ENCODE measurements around the gene ZNF100.
"Not testable (repeated sequence)": the region's sequence is repeated elsewhere in the genome, so short reads cannot be mapped to it uniquely, and the experiment has no call there.

The ZNF100 gene

DNA sequence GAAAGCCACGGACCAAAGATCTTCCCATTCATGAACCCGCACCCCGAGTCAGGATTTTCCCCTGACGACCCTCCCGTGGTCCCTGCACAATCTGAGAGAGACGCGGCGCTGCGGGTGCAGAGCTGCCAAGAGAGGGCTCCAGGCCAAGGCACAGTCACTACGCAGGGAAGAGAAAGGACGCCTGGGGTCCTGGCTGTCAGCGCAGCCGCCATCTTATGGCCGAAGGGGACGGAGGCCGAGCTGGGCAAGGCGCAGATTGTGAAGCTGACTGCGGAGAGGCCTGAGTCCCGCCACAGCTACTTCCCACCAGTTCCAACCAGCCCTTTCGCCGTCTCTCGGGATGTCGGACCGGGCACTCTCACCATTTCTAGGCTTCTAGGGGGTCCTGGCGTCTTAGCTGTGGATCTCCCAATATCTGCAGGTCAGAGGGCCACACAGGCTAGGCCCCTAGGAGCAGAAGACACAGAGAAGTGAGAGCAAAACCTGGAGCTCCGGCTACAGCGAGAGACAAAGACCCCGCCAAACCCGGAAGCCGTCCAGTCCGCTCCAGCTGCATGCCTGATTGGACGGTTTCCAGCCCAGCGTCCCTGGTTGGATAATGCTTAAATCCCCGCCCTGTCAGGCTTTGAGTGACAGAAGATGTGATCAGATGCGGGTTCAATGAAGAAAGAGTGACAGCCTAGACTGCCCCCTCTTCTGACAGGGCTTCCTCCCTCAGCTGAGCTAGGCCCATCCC lies at the start of gene ZNF100:
Gene ZNF100 (minus strand): TSS at position 515 of the 736 bp plus-strand sequence. CDS start 150 bp downstream, at position 365.
- DNase-seq (ENCODE audit: low spot score) = peak; percentile 84

DNA sequence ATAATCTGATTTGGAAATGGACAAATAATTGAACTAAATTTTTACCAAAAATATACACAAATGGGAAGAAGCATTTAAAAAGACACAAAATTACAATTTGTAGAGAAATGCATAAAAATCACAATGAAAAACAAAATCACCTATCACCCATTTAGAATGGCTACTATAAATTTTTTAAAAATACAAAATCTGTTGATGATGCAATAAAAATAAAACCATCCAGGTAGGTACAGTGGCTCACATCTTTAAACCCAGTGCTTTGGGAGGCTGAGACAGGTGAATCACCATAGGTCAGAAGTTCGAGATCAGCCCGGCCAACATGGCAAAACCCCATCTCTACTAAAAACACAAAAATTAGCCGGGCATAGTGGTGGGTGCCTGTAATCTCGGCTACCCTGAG lies 45.1 kb upstream of the ZNF100 start:
- DNase-seq (ENCODE audit: low spot score) = no peak

DNA sequence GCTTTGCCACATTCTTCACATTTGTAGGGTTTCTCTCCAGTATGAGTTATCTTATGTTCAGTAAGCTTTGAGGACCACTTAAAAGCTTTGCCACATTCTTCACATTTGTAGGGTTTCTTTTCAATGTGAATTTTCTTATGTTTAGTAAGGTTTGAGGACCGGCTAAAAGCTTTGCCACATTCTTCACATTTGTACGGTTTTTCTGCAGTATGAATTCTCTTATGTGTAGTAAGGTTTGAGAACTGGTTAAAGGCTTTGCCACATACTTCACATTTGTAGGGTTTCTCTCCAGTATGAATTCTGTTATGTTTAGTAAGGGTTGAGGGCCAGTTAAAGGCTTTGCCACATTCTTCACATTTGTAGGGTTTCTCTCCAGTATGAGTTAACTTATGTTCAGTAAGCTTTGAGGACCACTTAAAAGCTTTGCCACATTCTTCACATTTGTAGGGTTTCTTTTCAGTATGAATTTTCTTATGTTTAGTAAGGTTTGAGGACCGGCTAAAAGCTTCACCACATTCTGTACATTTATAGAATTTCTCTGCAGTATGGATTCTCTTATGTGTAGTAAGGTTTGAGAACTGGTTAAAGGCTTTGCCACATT lies 41.1 kb upstream of the ZNF100 start:
- not testable (repeated sequence) for DNase-seq (ENCODE audit: low spot score)

DNA sequence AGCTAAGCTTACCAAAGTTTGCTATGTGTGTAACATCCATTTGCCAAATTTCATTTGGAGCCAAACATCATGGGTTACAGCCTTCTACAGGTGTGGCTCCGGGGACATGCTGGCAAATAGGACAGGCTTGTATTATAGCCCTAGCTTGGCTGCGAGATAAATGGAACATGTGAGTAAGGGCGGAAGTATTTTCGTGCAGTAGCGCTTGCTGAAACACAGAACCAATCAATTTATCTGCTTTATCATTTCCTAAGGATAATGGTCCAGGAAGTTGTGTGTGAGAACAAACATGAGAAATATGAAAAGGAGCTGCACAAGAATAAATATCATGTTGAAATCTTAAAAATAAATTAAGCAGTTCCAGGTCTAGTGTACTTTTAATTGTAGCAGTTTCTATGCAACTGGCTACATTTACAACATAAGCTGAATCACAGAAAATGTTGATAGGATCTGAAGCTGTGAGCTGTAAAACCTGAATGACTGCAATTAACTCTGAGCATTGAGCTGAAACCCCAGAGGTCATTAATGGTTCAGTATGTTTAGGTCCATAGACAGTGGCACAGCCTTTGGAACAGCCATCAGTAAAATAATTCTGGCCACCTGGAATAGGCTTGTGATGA lies 22.2 kb upstream of the ZNF100 start:
- DNase-seq (ENCODE audit: low spot score) = no peak

DNA sequence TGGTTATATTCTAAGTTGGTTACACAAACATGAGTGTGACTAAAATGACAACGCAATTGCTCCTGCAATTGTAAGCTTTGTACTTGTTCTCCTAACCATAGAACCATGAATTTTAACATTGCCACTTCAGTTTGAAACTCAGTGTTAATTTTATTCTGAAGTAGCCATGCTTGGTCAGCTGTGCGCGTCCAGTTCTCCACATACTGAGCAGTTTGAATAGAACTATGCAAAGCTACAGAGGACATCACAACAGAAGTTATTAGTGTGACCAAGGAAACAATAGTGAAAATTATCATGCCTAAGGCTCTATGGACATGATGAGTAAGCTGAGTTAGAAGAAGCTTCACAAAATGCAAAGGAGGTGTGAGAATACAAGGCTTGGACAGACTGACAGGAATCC lies 19.6 kb upstream of the ZNF100 start:
- DNase-seq (ENCODE audit: low spot score) = no peak

DNA sequence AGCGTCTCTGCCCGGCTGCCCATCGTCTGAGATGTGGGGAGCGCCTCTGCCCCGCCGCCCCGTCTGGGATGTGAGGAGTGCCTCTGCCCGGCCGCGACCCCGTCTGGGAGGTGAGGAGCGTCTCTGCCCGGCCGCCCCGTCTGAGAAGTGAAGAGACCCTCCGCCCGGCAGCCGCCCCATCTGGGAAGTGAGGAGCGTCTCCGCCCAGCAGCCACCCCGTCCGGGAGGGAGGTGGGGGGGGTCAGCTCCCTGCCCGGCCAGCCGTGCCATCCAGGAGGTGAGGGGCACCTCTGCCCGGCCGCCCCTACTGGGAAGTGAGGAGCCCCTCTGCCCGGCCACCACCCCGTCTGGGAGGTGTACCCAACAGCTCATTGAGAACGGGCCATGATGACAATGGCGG lies 8.4 kb upstream of the ZNF100 start:
- not testable (repeated sequence) for DNase-seq (ENCODE audit: low spot score)

DNA sequence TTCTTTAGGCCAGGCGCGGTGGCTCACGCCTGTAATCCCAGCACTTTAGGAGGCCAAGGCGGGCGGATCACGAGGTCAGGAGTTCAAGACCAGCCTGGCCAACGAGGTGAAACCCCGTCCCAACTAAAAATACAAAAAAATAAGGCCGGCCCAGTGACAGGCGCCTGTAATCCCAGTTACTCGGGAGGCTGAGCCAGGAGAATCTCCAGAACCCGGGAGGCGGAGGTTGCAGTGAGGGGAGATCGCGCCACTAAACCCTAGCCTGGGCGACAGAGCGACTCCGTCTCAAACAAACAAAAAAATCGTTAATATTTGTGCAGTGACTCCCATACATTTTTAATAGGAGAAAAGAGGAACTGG lies 694 bp downstream of the ZNF100 start:
- DNase-seq (ENCODE audit: low spot score) = not testable (repeated sequence)

DNA sequence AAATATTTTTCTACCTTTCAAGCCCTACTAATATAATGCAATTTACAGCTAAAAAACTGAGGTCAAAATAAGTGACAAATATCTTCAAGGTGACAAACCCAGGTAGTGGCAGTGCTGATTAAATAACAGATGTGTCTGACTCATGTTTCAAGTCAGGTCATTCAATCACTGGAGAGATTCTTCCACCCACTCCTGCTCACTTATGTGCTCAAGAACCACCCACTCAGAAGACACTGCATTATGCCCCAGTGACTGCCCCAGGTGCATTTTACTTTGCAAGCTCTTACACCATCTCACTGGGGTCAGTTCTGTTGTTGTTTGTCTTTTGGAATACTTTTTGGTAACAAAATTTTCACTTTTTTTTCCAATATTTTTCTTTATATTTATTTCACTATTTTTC lies 2.2 kb downstream of the ZNF100 start:
- DNase-seq (ENCODE audit: low spot score) = no peak

DNA sequence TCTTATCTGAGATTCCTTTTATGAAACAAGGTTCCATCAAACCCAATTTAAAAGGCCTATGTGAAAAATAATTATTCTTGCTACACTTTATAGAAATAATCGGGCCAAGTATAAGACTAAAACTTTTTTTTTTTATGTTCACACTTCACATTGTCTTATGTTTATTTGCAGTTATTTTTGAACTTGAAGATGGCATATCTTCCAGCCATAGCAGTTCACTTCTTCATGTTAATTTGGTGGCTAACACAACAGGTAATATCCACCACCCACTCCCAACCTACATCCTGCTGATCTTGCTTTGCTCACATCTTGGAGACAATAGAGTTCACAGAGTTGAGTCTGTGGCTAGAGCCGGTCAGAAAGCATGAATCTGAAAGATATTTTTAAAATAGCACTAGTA lies 5.8 kb downstream of the ZNF100 start:
- not testable (repeated sequence) for DNase-seq (ENCODE audit: low spot score)

DNA sequence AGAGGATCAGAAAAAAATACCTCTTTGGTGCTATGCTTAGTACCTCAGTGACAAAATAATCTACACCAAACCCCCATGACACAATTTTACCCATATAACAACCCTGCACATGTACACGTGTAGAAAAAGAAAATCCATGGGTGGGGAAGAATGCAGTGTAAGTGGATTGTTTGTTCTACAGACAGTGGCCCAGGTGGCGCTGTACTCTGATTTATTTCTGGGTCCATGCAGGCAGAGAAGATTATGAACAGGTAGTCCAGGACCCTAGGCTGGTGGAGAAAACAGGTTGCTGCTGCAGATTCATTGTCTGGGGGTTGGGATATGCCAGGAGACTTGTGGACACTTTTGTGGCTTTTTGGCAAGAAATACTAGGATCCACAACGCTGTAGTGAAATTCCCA lies 9.1 kb downstream of the ZNF100 start:
- no peak for DNase-seq (ENCODE audit: low spot score)

DNA sequence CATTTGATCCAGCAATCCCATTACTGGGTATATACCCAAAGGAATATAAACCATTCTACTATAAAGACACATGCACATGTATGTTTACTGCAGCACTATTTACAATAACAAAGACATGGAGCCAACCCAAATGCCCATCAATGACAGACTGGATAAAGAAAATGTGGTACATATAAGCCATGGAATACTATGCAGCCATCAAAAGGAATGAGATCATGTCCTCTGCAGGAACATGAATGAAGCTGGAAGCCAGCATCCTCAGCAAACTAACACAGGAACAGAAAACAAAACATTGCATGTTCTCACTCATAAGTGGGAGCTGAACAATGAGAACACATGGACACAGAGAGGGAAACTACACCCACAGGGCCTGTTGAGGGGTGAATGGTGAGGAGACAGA lies 11.8 kb downstream of the ZNF100 start:
- not testable (repeated sequence) for DNase-seq (ENCODE audit: low spot score)

DNA sequence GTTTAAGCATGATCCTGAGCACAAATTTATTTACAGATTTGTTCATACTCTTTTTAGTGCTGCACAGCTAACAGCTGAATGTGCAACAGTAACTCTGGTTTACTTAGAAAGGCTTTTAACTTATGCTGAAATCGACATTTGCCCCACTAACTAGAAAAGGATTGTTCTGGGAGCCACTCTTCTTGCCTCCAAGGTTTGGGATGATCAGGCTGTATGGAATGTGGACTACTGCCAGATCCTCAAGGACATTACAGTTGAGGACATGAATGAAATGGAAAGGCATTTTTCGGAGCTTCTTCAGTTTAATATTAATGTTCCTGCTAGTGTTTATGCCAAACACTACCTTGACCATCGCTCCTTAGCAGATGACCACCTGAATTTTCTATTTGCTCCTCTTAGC lies 16.0 kb downstream of the ZNF100 start:
- DNase-seq (ENCODE audit: low spot score) = peak; percentile 53

DNA sequence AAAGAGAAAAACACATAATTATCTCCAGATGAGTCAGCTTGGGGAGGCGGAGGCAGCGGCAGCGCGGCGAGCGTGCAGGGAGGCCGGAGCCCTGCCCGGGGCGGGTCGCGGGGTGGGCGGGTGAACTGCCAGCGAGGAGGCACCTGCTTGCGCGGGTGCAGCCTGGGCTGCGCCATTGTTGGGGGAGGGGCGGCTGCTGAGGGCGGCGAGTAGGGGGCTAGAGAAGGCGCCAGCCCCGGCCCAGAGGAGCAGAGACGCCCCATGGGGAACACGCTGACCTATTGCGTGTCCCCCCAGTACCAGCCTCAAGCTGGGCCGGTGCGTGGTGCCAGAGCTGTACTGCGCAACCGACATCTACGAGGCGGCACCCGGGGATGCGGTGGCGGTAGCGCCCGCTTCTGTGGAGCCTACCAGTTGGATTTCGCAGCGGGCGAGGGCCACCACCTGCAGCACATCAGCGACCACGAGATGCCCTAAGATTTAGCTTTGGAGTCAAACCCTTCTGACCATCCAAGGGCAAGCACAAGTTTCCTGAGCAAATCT lies 16.7 kb downstream of the ZNF100 start:
- DNase-seq (ENCODE audit: low spot score) = no peak

DNA sequence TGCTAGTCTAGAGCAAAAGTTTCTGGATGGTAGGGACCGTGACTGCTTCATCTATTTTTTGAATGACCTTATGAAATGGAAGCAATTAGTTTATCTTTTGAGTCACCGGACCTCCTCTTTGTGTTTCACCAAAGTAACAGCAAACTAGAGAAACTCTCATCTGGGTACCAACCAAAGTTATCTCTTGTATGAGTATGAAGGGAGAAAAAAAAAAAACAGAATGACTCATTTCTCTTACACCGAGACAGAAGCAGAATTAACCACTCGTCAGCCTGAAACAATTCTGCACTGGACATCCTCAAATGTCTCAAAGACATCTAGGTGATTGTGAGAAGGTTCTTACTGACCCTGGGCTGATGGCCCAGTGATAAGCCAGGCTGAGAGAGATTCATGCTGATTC lies 18.3 kb downstream of the ZNF100 start:
- no peak for DNase-seq (ENCODE audit: low spot score)

DNA sequence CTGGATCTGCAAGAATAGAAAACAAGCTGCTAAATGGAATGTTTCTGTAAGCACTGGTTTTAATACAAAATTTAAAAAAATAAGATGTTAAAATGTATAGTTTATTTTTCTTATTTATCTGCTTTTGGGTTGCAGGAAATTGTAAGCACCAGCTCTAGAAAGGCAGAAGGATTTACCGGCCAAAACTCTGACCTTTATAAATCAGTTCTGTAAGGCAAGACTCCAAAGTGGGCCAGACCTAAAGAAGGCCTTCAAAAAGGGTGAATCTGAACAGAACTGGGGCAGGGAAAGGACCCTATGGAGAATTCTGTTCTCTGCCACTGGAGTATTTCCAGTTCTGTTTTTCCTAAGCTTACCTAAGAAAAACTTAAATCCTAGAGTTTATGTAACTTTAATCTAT lies 19.3 kb downstream of the ZNF100 start:
- no peak for DNase-seq (ENCODE audit: low spot score)

DNA sequence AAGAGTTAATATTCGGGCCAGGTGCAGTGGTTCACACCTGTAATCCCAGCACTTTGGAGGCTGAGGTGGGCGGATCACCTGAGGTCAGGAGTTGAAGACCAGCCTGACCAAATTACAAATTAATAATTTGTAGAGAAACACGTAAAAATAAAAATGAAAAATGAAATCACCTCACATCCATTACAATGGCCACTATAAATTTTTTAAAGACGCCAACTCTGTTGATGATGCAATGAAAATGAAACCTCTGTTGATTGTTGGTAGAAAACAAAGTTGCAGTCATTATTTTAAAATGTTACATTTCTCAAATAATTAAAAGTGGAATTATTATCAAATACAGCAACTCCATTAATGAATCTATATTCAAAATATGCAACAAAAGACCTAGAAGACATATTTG lies 26.8 kb downstream of the ZNF100 start:
- no peak for DNase-seq (ENCODE audit: low spot score)

DNA sequence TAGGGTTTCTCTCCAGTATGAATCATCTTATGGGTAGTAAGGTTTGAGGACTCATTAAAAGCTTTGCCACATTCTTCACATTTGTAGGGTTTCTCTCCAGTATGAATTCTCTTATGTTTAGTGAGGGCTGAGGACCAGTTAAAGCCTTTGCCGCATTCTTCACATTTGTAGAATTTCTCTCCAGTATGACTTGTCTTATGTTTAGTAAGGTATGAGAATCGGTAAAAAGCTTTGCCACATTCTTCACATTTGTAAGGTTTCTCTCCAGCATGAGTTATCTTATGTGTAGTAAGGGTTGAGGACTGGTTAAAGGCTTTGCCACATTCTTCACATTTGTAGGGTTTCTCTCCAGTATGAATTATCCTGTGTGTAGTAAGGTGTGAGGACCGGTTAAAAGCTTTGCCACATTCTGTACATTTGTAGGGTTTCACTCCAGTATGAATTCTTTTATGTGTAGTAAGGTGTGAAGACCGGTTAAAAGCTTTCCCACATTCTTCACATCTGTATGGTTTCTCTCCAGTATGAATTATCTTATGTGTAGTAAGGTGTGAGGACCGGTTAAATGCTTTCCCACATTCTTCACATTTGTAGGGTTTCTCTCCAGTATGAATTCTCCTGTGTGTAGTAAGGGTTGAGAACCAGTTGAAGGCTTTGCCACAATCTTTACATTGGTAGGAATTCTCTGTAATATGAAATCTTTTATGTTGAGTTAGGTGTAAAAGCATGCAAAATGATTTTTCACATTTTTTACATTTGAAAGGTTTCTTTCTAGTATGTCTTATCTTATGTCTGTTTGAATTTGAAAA lies 40.2 kb downstream of the ZNF100 start:
- DNase-seq (ENCODE audit: low spot score) = not testable (repeated sequence)

DNA sequence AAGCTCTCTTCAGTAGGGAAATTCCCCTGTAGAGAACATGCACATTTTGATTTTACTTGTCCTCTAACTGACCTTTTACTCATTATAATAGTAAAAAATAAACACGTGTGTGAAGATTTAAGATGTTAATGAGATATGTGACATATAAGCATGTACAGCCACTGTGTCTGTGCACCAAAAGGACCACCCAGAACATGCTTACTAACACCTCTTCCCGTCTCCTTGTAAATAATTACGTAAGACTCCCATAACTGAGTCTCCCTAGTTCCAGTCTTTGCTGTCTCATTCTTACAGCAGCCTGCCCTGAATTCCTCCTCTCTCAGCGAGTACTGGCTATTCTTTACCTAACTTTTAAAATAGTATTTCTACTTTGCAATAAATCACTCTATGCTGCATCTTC lies 53.6 kb downstream of the ZNF100 start:
- DNase-seq (ENCODE audit: low spot score) = no peak

DNA sequence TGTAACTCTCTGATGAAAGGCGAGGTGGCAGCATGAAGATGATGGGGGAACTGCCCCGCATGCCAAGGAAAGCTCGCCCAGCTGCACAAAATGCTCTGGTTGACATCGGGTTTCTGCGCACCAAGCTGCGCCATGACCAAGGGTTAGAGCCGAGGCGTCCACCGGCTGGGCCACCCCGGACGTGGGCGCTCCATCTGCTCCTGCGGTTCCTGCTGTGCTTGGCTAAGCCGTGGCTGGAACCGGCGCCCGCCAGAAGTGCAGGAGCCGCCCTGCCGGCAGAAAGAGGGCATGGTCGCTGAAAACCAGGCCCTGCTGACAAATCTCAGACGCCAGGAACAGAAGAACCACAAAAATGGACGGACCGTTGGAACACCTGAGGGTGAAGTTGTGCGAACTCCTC lies 57.9 kb downstream of the ZNF100 start:
- no peak for DNase-seq (ENCODE audit: low spot score)

DNA sequence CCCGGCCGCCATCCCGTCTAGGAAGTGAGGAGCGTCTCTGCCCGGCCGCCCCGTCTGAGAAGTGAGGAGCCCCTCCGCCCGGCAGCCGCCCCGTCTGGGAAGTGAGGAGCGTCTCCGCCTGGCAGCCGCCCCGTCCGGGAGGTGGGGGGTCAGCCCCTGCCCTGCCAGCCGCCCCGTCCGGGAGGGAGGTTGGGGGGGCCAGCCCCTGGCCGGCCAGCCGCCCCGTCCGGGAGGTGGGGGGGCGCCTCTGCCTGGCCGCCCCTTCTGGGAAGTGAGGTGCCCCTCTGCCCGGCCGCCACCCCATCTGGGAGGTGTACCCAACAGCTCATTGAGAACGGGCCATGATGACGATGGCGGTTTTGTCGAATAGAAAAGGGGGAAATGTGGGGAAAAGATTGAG lies 59.5 kb downstream of the ZNF100 start:
- not testable (repeated sequence) for DNase-seq (ENCODE audit: low spot score)

DNA sequence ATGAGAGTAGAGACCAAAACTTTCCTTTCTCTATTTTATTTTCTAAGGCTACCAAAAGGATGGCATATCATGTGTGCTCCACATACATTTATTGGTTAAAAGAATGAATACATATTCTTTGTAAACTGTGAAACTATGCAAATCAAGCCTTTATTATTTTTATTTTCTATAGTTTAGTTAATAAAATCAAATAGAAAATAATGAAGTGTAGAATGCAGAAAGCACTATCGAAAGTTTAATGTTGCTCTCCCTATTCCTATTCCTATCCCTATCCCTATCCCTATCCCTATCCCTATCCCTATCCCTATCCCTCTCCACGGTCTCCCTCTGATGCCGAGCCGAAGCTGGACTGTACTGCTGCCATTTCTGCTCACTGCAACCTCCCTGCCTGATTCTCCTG lies 60.3 kb downstream of the ZNF100 start:
- DNase-seq (ENCODE audit: low spot score) = no peak

DNA sequence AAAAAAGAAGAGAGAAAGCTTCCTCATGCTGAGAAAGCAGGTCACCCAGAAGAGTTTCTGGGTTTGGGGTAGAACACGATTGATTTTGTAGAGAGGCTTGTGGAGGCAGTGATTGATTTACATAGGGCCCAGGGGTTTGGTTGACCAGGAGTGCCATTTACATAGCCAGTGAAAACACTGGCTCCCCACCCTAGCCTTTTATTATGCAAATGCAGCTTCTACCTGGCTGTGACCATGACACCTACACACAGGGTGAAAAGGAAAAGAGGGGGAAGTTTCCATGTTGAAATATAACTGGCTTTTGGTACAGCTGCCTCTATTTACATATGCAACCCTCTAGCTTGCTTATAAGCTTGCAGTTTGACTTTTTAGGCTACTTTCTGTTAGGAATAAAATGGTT lies 62.0 kb downstream of the ZNF100 start:
- no peak for DNase-seq (ENCODE audit: low spot score)
